Measurements from ENCODE around the gene SDK1.

GRCh38 chr7:4077980-4078379, 776.9 kb downstream of the SDK1 start:
- TF ChIP-seq EZH2 (IDR thresholded peaks at IDR 0.05; ENCODE audit: borderline replicate concordance, low read depth, low read length, severe bottlenecking), result no peak
- no peak for TF ChIP-seq CTCF (IDR thresholded peaks at IDR 0.05; ENCODE audit: borderline replicate concordance, extremely low read depth, low read length, poor library complexity, severe bottlenecking)
